Type B pancreatic cell (in vitro differentiated cells): ENCODE measurements around the gene GJA9. TPM values are rescaled to one million over a fixed set of nuclear protein-coding genes. Genes with fewer than 3 reads are reported as not detected.

ENCODE experiments used
- DNase-seq: peaks from one replicate; pipeline ENCODE4 v3.0.0; 2021; ENCODE audit warnings: mixed read lengths; ENCODE audit not compliant: unreplicated experiment; ENCODE audit errors: extremely low spot score
- H3K27ac Mint-ChIP-seq: 2 replicates; pipeline ENCODE4 v1.8.0; 2021; ENCODE audit warnings: mild to moderate bottlenecking, mixed read lengths
- H3K27me3 Mint-ChIP-seq: 2 replicates; pipeline ENCODE4 v1.8.0; 2021; ENCODE audit warnings: mixed read lengths
- H3K36me3 Mint-ChIP-seq: 2 replicates; pipeline ENCODE4 v1.8.0; 2021; ENCODE audit warnings: mixed read lengths
- H3K4me1 Mint-ChIP-seq: one replicate; pipeline ENCODE4 v1.8.0; 2021; ENCODE audit warnings: mixed read lengths; ENCODE audit not compliant: unreplicated experiment
- H3K4me3 Mint-ChIP-seq: 2 replicates; pipeline ENCODE4 v1.8.0; 2021; ENCODE audit warnings: mild to moderate bottlenecking, mixed read lengths
- H3K9me3 Mint-ChIP-seq: 2 replicates; pipeline ENCODE4 v1.8.0; 2021; ENCODE audit warnings: mixed read lengths
- CTCF ChIP-seq: fragments of 200-600 bp; sonication (generic); conservative IDR thresholded peaks from 2 replicates; pipeline ENCODE4 v1.5.0; 2021; ENCODE audit warnings: antibody characterized with exemption, mild to moderate bottlenecking
- total RNA-seq: library from RNA; stranded (reverse); gene quantifications from 2 replicates; pipeline ENCODE4 v1.2.1, GENCODE V29; 2021; ENCODE audit warnings: low replicate concordance

Gene GJA9
- total RNA-seq, 1 donor from 2014 or later = not detected

- Mint-ChIP-seq H3K36me3 (peaks cover 3% of the 10 kb centered on the region), H3K27ac (no peak overlapping the region), H3K4me1 (no peaks in the 10 kb centered on the region), H3K9me3 (no peaks in the 10 kb centered on the region), H3K4me3 (no peak overlapping the region), H3K27me3 (no peaks in the 10 kb centered on the region)
- TF ChIP-seq CTCF = peak; percentile 25
- DNase-seq = no peak
These were observed 10.4 kb upstream of the GJA9 start for GRCh38 chr1:38891753-38892152.

- Mint-ChIP-seq H3K27me3 (no peaks in the 10 kb centered on the region), H3K27ac (no peak overlapping the region), H3K9me3 (no peaks in the 10 kb centered on the region), H3K36me3 (peaks cover 3% of the 10 kb centered on the region), H3K4me3 (no peak overlapping the region), H3K4me1 (no peaks in the 10 kb centered on the region)
- DNase-seq = no peak
- no peak for TF ChIP-seq CTCF
These were observed 8.2 kb upstream of the GJA9 start for GRCh38 chr1:38889589-38889988.

GRCh38 chr1:38888423-38889333, 7.3 kb upstream of the GJA9 start:
- peaks cover 3% of the 10 kb centered on the region for H3K36me3 Mint-ChIP-seq
- no peak for TF ChIP-seq CTCF
- H3K4me3 Mint-ChIP-seq = no peak overlapping the region

GRCh38 chr1:38885092-38885491, 3.7 kb upstream of the GJA9 start:
- no peaks in the 10 kb centered on the region for H3K4me1 Mint-ChIP-seq
- no peak overlapping the region for H3K4me3 Mint-ChIP-seq
- DNase-seq = no peak
- H3K27me3 Mint-ChIP-seq = no peaks in the 10 kb centered on the region
- TF ChIP-seq CTCF = no peak
- H3K9me3 Mint-ChIP-seq = no peaks in the 10 kb centered on the region
- no peak overlapping the region for H3K27ac Mint-ChIP-seq
- peaks cover 3% of the 10 kb centered on the region for H3K36me3 Mint-ChIP-seq

More at GRCh38 chr1:38888423-38889333, 7.3 kb upstream of the GJA9 start:
- H3K4me1 Mint-ChIP-seq = no peaks in the 10 kb centered on the region
- H3K9me3 Mint-ChIP-seq = no peaks in the 10 kb centered on the region
- H3K27ac Mint-ChIP-seq = no peak overlapping the region
- H3K27me3 Mint-ChIP-seq = no peaks in the 10 kb centered on the region
- no peak for DNase-seq

- DNase-seq = no peak
- H3K9me3 Mint-ChIP-seq = no peaks in the 10 kb centered on the region
- H3K4me1 Mint-ChIP-seq = peaks cover 16% of the 10 kb centered on the region
- no peak for TF ChIP-seq CTCF
- H3K27me3 Mint-ChIP-seq = no peaks in the 10 kb centered on the region
- no peak overlapping the region for H3K27ac Mint-ChIP-seq
- peak overlapping the region; percentile 21 for H3K4me3 Mint-ChIP-seq
- H3K36me3 Mint-ChIP-seq = peaks cover 5% of the 10 kb centered on the region
These were observed 5.6 kb downstream of the GJA9 start for GRCh38 chr1:38875811-38876210.
